Forelimb muscle (tissue), 1 donor: Measurements from ENCODE around the gene ACER3. TPM values are rescaled to one million over a fixed set of nuclear protein-coding genes. Genes with fewer than 3 reads are reported as not detected.
"Not testable (repeated sequence)": the region's sequence is repeated elsewhere in the genome, so short reads cannot be mapped to it uniquely, and the experiment has no call there.

Experiments
- DNase-seq: peaks from one replicate; pipeline ENCODE4 v3.0.0-alpha.2; 2013; ENCODE audit warnings: low read depth
- polyA plus RNA-seq: library from polyadenylated mRNA; unstranded; fragments of 120-200 nt; gene quantifications from one replicate; pipeline ENCODE4 v1.2.1, GENCODE V29; 2013; ENCODE audit not compliant: insufficient read length

Gene ACER3
- polyA plus RNA-seq, 1 donor, result 5.5 TPM

- no peak for DNase-seq
Measured at GRCh38 chr11:76836613-76837291, 24.0 kb upstream of the ACER3 start.

DNA sequence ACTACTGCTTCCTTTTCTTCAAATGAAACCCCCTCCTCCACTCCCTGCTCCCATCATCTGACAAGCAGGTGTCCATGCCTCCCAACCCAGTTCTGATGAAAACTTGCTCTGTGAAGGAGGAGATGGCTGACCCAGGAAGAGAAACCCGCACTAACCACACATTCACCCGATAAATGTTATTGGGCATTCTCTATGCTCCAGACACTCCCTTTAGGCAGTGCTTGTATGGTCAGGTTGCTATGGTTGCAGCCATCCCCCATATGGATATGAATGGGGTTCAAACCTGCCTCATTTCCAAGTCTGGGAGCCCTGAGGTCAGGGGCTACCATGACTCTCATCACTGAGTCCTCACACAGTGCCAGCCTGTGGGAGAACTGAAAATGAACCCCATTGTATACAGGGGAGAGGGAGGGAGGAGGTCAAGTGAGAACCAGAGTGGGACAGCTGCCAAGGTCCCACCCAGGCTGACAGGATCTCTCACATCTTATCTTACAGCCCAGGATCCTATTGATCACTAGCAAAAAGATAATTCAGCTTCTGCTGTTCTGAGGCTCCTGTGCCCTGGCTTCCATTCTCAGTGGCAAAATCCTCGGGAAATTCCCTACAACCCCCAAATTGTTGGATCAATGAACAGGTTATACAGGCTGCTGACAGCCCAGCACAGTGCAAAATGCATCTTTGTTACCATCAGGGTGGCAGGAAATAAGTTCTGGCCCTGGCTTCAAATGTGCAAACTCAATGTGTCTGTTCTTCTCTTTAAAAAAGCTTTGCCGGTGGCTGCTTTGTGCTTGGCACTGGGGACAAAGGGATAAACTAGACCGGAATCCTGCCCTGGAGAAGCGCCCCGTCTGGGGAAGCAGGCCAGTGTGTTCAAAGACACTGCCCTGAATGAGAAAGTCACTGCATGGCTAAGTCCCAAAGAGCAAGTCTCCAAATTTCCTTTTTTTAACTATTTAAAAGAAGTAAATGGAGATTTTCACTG, 22.7 kb upstream of the ACER3 start:
- DNase-seq, result no peak

DNA sequence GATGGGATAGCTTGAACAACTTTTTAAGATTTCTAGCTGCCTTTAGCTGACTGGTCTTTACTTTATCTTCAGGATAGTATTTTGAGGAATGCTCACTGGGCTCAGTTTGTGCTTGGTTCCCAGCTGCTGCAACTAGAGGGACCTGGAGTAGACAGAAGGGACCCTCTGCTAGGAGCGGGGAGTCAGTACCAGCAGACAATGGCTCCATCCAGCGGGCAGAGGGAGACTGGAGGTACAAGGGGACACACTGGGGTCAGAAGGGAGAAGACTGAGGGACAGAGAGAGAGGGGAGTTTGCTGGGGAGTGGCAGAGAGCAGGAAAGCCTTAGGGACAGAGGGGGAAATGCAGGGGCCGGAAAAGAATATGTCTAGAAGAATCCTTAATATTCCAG, 22.0 kb upstream of the ACER3 start:
- no peak for DNase-seq

DNA sequence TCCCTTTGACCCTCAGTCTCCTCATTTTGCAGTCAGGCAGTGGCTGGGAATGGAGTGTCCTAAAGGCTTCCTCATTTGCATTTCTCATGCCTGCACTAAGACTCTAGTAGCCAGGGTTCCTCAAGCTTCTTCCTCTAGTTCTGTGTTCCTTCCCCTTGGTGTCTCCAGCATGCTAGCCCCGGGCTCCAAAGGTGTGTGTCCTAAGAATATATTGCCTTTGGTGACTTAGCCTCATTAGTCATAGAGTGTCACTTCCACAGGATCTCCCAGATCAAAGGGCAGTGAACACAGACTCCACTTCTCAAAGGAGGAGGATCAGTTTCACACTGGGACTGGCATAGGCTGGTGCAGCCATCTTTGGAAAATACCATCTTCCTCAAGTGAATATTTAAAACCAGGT, 21.4 kb upstream of the ACER3 start:
- DNase-seq, result no peak

- DNase-seq, result no peak
Measured at GRCh38 chr11:76841923-76842452, 18.7 kb upstream of the ACER3 start.

DNA sequence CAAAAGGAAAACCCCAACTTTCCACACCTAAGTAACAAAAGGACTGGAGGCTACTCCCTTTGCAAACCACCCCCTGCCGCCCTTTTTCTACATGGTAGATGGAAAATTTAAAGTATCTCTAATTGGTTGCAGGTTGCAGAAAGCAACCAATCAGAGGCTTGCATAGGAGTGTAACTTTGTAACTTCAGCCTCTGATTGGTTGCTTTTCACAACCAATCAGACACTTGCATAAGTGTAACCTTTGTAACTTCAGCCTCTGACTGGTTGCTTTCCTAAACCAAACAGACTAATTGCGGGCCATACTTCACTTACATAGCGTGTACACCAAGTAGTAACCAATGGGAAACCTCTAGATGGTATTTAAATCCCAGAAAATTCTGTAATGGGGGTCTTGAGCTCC, 16.8 kb upstream of the ACER3 start:
- no peak for DNase-seq

- DNase-seq, result no peak
Measured at GRCh38 chr11:76844511-76844910, 16.2 kb upstream of the ACER3 start.

- DNase-seq, result no peak
Measured at GRCh38 chr11:76845069-76845468, 15.6 kb upstream of the ACER3 start.

DNA sequence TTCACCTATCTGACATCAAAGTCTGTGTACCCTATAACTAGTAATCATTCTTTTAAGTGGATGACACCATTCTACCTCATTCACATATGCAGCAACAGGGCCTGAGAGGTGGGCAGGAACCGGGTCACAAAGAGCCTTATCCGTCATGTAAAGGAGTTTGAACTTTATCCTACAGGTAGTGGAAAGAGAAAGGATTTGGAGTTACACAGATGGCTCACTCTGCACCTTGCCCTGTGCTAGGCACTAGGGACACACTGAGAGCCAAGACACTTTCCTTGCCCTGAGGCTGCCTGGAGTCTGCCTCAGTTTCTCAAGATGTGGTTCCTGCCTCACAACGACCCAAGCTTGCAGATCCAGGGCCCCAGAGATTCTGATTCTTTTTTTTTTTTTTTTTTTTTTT, 14.3 kb upstream of the ACER3 start:
- DNase-seq, result no peak

DNA sequence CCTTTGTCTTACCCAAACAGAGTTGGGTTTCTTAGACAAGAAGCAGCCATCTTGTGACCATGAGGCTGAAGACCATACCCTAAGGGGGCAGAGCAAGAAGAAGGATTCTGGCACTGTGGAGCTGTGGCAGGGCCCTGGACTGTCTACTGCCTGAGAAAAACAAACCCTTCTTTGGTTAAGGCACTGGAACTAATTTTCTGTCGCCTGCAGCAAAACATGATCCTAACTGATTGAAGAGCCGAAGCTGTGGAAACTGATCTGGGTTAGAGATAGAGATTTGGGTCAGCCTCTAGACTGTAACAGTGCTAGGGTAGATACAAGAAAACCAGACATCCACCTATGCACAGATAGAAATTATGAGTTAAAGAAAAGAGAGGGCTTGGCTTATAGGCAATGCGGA, 11.3 kb upstream of the ACER3 start:
- DNase-seq, result no peak

DNA sequence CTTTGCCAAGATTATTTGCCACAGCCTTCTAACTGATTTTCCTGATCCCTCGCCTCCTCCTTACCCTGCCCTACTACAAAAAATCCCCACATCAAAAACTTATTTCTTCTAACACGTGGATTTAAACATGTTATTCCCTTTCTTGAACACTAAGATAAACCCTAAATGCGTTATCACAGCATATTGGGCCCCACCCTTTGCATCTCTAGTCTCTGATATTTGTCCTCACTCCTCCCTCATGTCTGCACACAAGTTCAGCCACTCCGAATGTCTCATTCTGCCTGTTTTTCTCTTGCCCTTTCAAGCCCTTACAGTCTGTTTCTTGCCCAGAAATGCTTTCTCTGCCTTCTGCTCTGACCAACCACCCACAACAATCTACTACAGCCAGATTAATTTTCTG, 10.6 kb upstream of the ACER3 start:
- DNase-seq, result no peak

DNA sequence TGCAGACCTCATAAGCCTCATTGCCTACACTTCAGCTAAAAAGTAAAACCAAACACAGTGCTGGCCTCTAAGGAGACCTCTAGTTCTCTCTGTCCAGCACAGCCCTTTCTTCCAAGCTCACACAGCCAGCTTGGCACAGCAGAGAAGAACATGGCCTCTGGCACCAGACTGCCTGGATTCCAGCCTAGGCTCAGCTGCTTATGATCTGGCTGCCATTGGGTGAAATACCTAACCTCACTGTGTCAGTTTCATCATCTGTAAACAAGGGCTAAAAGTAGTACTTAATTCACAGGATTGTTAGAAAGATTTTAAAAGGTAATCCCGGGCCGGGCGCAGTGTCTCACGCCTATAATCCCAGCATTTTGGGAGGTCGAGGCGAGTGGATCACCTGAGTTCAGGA, 9.9 kb upstream of the ACER3 start:
- no peak for DNase-seq

DNA sequence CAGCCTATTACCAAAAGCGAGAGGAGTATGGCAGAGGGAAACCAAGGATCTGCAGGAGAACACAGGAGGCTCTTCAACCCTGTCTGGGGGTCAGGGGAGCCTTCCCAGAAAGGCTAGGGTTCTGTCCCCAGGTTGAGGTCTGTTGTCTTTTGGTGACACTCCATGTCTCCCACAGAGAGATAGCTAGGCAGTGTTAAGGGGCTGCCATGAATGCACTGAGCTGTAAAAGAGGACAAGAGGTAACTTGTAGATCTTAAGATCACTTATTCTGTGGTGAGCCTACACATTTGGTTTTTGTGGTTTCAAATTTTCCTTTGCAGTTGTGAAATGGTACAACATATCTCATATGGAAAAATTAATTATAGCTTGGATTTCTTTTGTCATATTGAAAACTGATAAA, 6.0 kb upstream of the ACER3 start:
- no peak for DNase-seq

- not testable (repeated sequence) for DNase-seq
Measured at GRCh38 chr11:76855670-76856069, 5.0 kb upstream of the ACER3 start.

DNA sequence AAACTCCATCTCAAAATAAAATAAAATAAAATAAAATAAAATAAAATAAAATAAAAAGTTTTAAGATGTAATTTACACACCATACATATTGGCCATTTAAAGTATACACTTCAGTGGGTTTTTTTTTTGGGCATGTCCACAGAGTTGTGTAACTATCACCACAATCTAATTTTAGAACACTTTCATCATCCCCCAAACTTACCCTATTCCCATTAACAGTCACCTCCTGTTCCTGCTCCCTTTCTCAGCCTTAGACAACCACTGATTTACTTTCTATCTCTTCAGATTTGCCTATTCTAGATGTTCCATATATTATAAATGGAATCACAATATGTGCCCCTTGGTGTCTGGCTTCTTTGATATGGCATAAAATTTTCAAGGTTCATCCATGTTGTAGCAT, 4.6 kb upstream of the ACER3 start:
- DNase-seq, result no peak

DNA sequence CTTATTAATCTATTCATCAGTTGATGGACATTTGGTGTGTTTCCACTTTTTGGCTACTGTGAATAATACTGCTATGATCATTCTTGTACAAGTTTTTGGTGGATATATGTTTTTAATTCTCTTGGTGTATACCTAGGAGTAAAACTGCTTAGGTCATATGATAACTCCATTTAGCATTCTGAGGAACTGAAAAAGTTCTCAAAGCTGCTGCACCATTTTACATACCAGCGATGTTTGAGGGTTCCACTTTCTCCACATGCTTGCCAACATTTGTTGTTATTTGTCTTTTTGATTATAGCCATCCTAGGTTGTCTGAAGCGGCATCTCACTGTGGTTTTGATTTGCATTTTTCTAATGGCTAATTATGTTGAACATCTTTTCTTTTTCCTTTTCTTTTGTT, 4.1 kb upstream of the ACER3 start:
- no peak for DNase-seq

DNA sequence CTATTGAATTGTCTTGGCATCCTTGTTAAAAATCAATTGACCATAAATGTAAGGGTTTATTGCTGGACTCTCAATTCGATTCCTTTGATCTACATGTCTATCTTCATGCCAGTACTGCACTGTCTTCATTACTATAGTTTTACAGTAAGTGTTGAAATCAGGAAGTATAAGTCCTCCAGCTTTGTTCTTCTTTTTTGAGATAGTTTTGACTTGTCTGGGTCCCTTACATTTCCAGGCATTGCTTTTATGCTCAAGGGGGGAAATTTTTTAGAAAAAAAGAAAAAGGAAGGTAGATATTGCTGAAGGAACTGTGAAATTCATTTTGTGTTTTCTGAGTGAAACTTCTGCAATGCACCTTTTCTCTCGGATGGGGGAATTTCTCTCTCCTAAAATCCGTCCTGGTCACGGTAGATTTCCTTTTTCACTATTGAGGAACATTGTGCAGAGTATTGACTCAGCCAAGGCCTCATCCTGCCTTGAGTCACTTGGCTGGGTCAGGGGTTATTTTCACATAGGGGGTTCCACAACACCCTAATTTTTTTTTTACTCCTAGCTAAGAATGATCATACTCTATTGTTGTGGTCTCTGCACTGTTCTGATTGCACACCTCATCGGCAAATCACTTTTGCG, 2.8 kb upstream of the ACER3 start:
- no peak for DNase-seq

GRCh38 chr11:76859708-76860227, 950 bp upstream of the ACER3 start:
- DNase-seq, result no peak

DNA sequence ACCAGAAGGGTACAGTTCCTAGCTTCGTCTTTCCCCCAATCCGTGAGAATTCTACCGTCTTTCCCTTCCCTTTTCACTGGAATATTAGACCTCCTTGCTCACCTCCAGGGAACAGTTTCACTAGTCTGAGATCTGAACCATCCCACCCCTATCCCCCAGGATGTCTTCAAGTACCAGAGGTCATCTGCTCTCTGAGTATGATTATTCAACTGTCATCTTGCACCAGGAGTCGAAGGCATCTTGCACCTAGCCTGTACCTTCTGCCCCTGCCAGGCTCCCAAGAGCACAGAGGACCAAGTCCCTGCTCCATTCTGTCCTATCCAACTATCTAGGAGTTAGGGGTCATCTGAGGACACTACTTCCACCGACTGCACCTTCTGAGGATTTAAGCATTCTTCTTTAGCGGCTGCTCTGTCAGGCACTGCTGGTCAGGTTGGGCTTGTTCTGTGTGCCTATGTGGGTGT, 804 bp downstream of the ACER3 start:
- DNase-seq, result no peak

GRCh38 chr11:76862794-76863193, 2.1 kb downstream of the ACER3 start:
- DNase-seq, result not testable (repeated sequence)

DNA sequence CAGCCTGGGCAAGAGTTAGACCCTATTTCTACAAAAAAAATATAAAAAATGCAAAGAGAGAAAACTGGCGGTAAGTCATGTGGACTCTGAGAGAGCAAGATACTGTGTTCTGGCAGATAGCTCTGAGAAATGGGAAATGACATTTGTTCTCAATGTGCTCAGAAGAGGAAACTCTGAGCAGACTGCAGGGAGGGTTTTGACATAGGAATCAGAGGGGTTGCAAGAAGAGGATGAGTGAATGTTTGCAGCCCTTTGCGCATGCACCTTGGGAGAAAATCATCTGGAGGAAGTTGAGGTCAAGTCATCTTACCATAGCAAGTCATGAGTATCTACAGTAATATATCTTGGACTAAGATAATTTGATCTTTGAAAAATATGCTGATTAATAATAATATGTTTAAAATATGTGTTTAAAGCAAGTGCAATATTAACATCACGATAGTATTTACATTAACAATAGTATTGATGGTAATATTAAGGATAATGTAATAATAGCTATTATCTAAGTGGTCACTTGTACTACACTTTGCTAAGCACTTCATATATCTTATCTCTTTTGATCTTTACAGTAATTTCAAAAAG, 2.6 kb downstream of the ACER3 start:
- no peak for DNase-seq
